Measurements from ENCODE around the gene CDPF1. TPM values are rescaled to one million over a fixed set of nuclear protein-coding genes. Genes with fewer than 3 reads are reported as not detected.

CDPF1 gene, protein sequence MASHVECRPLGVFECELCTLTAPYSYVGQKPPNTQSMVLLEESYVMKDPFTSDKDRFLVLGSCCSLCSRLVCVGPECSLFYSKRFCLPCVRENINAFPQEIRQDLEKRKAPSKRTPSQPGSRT
- total RNA-seq, result 10 to 100 TPM in 3 of 8 experiments, 1 to 10 TPM in 5; 5.1 to 10.4 (median 9.6) TPM

DNA sequence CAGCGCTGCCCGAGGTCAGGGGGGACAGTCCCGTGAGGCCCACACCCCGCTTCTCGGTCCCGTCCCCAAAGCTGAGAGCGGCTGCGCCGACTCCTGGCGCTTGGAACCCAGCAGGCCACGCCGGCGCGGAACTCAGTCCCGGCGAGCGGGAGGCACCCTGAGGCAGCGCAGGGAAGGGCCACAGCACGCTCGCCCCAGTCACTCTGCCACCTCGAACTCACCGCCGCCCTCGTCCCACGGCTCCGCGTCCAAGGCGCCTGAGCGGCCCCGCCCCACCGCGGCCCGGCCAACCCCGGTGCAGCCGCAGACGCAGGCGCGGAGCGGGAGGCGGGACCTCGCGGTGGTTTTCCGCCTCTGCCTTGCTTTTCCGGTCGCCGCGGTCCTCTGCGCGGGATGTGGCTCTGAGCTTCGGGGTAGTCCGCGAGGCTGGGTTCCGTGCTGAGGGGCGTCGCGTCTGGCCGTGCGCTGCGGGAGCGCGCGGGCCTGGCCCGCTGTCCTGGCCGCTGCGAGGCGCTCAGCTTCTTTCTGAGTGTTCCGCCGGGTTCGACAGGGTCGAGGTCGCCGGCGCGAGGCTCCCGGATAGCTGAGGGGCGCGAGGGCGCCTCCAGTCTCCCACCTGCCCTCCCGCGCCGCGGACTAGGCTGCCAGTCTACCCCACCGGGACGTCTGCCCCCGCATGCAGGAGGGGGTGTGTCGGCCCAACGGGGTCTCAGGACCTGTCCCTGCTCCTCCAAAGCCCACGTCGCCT, at the start of gene CDPF1:
Gene CDPF1 (minus strand): TSS at position 259 of the 748 bp plus-strand sequence. CDS start 2,009 bp downstream, outside the sequence.
- in situ Hi-C loops (cut with MboI; ENCODE audit: low pct_unique_long_range_greater_than_20kb in 2 of 9, low sequenced_read_pairs in 9 of 9, unreplicated experiment in 9 of 9), result no loop called here
- WGBS, 10 experiments, result 0 to 20% (median 0%) methylated on average over 2 to 5 of the region's 89 CpGs; no CpG with 5 or more reads in 7 of the 10 experiments

DNA sequence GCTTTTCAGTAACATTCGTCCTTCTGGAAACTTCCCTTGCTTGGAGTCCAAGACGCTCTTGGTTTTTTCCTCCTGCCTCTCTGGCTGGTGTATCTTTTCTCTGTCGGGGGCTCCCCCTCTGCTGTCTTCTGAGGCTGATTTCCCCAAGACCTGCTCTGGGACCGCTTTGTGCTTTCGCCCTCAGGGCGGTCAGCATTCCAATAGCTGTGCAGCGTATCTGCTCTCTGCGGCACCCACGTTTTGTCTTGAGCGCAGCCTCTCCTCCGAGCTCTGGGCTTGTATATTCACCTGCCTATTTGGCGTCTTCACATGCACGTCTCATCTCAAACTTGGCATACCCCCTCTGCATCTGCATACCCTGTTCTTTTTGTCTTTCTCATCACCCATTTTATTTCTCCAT, 49.0 kb upstream of the CDPF1 start:
- 75 to 100% (median 91%) methylated on average over 2 to 12 of the region's 13 CpGs; no CpG with 5 or more reads in 1 of the 10 experiments for WGBS, 10 experiments
- Histone ChIP-seq H3K4me3 (no peak overlapping the region), H3K4me1 (replicated peaks in 1 of 2) (peaks cover 8 to 9% of the 10 kb centered on the region in 2 donors), H3K27ac (no peak overlapping the region)
- in situ Hi-C loops (cut with MboI; ENCODE audit: low pct_unique_long_range_greater_than_20kb in 2 of 9, low sequenced_read_pairs in 9 of 9, unreplicated experiment in 9 of 9), result no loop called here
- ATAC-seq (replicated peaks in 6 of 8), result no peak

More for the DNA sequence above, at the start of gene CDPF1:
- peak; percentile 95 to 97 (median 96) for ATAC-seq (replicated peaks in 6 of 8)
- peak within 1 kb of the TSS; percentile 49 to 71 for H3K27ac ChIP-seq
- H3K4me1 ChIP-seq (replicated peaks in 1 of 2), result peaks cover 7 to 9% of the 10 kb centered on the region in 2 donors
- H3K4me3 ChIP-seq, result peak within 1 kb of the TSS; percentile 50 to 90 (median 83)

DNA sequence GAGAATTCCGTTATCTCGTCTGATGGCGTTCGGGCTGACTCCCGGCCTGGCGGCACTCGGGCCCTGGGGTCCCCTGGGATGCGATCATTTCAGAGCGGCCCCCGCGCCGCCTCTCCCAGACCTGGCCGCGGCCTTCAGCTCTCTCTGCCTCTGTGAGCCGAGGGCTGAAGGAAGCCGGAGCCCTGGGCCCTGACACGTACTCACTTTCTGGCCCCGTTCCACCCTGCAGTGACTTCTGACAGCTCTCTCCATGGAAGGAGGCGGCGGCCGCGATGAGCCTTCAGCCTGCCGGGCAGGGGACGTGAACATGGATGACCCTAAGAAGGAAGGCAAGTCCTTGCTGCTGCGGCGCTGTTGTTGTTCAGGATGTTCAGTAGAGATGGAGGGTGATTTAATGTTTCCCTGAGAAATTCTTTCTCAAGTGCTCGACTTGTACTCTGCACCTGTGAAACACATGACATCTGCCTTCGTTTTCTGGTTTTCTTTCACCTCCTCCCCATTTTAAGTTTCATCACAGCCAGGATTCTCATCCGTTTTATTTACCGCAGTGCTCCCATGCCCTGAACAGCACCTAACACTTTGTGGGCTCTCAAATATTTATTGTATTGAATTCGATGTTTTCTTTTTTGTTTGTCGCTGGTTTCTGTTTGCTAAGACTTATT, 47.2 kb upstream of the CDPF1 start:
- H3K27ac ChIP-seq, result no peak overlapping the region
- WGBS, 10 experiments, result 0 to 38% (median 10%) methylated on average over 1 to 15 of the region's 32 CpGs
- peak overlapping the region; percentile 43 to 79 (median 60) for H3K4me3 ChIP-seq
- peak; percentile 1 to 23 (median 3) for ATAC-seq (replicated peaks in 6 of 8)
- in situ Hi-C loops (cut with MboI; ENCODE audit: low pct_unique_long_range_greater_than_20kb in 2 of 9, low sequenced_read_pairs in 9 of 9, unreplicated experiment in 9 of 9), result no loop called here
- peaks cover 10 to 17% of the 10 kb centered on the region in 2 donors for H3K4me1 ChIP-seq (replicated peaks in 1 of 2)

DNA sequence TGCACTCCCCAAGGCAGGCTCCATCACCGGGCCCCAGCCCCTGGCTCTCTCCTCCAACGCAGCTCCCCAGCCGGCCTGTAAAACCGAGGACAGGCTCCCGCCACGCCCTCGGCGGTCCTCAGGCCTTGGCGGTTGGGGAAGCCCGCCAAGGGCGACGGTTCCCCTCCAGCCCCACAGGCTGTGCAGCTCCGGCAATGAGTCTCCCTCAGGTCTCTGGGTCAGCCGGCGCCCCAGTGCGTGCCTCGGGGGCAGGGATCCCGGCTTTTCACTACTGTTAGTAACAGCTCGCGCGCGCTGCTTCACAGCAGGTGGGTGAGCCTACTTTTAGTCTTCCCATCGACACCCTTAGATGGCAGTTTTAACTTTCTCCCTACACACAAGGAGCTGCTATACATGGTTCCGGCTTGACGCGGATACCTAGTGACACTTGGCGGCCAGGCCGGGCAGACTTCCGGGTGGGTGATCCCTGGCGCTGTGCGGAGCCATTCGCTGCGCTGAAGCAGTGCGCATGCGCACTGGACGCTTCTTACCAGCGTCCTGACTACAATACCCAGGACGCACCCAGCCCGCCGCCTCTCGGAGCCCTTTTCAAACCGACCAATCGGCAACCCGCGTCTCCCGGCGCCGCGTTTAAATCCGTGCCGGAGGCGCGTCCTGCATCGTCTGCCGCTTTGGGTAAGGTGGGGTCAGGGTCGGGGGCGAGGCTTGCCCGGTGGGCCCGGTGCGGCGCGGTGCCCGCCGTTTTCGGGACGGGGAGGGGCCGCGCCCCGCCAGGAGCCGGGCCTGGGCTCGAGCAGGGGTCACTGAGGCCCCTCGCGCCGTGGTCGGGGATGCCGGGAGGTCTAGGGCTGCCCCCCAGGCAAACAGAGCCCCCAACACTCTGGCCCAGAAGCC, 46.4 kb upstream of the CDPF1 start, which contains the start of gene GTSE1:
Gene GTSE1 (plus strand): TSS at position 614 of the 894 bp plus-strand sequence. CDS start 531 bp downstream, outside the sequence.
- Histone ChIP-seq H3K4me3 (peak within 1 kb of the TSS; percentile 43 to 79 (median 60)), H3K4me1 (replicated peaks in 1 of 2) (peaks cover 10 to 17% of the 10 kb centered on the region in 2 donors), H3K27ac (peak within 1 kb of the TSS; percentile 58 to 80)
- ATAC-seq (replicated peaks in 6 of 8), result peak; percentile 92 to 99 (median 98)
- in situ Hi-C loops (cut with MboI; ENCODE audit: low pct_unique_long_range_greater_than_20kb in 2 of 9, low sequenced_read_pairs in 9 of 9, unreplicated experiment in 9 of 9), result no loop called here
- 0 to 10% (median 1%) methylated on average over 2 to 12 of the region's 76 CpGs; no CpG with 5 or more reads in 4 of the 10 experiments for WGBS, 10 experiments

DNA sequence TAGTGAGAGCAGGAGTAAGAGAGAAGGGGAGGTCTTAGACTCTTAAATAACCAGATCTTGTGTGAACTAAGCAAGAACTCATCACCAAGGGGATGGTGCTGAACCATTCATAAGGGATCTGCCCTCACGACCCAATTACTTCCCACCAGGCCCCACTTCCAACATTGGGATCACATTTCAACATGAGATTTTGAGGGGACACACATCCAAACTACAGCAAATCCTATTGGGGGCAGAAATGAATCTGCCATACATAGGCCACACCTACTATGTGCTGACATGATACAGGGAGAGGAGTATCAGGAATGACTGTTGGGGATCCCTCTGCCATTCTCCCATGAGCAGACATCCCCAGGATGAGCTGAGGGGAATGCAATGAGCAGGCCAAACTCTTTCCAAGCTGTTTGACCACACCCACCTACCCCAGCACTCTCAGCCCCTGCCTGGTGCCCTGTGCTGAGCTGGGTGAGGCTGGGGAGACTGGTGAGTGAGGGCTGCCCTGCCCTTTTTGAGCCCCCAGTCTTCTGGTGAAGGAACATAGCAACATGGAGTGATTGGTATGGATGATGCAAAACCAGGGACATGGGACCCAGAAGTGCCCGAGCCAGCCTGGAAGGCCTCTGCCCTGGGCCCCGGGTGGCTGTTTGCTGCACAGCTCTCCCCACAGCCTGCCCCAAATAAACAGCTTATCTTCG, 45.3 kb upstream of the CDPF1 start:
- no peak for ATAC-seq (replicated peaks in 6 of 8)
- 23 to 100% (median 71%) methylated on average over 1 to 2 of the region's 4 CpGs; no CpG with 5 or more reads in 5 of the 10 experiments for WGBS, 10 experiments
- H3K27ac ChIP-seq, result no peak overlapping the region
- peak overlapping the region in 2 of 5 donors; percentile 64 to 79 for H3K4me3 ChIP-seq
- in situ Hi-C loops (cut with MboI; ENCODE audit: low pct_unique_long_range_greater_than_20kb in 2 of 9, low sequenced_read_pairs in 9 of 9, unreplicated experiment in 9 of 9), result no loop called here
- peaks cover 10 to 17% of the 10 kb centered on the region in 2 donors for H3K4me1 ChIP-seq (replicated peaks in 1 of 2)

DNA sequence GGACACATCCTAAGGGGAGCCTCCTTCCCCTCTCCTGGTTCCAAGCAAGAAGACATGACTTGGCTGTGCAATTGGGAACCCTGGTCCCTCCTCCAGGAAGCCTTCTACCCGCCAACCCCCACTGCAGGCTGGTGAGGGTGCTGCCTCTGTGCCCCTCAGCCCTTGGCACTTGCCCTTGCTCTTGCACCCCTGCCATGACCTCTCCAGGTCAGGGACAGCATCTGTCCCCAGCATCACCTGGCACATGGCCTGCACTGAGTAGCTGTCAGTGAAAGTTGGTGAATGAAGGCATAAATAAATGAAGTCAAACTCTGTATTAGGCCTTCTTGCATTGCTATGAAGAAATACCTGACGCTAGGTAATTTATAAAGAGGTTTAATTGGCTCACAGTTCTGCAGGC, 44.7 kb upstream of the CDPF1 start:
- 92 to 100% (median 100%) methylated on average over 1 of the region's 2 CpGs; no CpG with 5 or more reads in 4 of the 10 experiments for WGBS, 10 experiments
- in situ Hi-C loops (cut with MboI; ENCODE audit: low pct_unique_long_range_greater_than_20kb in 2 of 9, low sequenced_read_pairs in 9 of 9, unreplicated experiment in 9 of 9), result no loop called here
- ATAC-seq (replicated peaks in 6 of 8), result no peak

DNA sequence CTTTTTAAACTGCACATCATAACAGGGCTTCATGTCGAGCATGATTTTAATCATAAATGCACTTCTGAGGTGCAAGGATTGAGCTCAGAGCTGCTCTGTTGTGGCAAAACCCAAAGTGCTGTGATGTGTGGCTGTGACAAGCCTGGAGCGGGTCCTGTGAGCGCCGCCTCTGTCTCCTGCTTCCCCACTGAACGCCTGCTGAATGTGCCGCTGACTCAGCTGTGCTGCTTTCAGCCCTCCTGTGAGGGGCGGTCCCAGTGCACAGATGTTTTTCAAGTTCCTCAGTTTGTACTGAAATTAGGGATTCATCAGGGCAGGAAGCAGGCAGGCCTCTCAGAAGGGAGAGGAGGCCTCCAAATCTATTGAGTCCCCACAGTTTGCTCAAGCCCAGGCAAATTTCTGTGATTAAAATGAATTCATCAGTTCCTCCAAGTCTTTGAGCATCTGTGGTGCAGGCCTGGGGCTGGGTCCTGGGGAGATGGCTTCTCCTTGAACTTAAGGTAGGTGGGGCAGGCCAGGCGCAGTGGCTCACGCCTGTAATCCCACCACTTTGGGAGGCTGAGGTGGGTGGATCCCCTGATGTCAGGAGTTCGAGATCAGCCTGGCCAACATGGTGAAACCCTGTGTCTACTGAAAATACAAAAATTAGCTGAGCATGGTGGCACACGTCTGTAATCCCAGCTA, 43.6 kb upstream of the CDPF1 start:
- WGBS, 10 experiments, result 0 to 67% (median 18%) methylated on average over 1 to 6 of the region's 11 CpGs; no CpG with 5 or more reads in 2 of the 10 experiments
- in situ Hi-C loops (cut with MboI; ENCODE audit: low pct_unique_long_range_greater_than_20kb in 2 of 9, low sequenced_read_pairs in 9 of 9, unreplicated experiment in 9 of 9), result no loop called here
- Histone ChIP-seq H3K4me1 (replicated peaks in 1 of 2) (peaks cover 10 to 17% of the 10 kb centered on the region in 2 donors), H3K4me3 (no peak overlapping the region), H3K27ac (no peak overlapping the region)
- ATAC-seq (replicated peaks in 6 of 8), result peak in 5 of 8 experiments; percentile 5 to 54 (median 48)

More for the DNA sequence above, 44.7 kb upstream of the CDPF1 start:
- Histone ChIP-seq H3K4me3 (no peak overlapping the region), H3K4me1 (replicated peaks in 1 of 2) (peaks cover 10 to 17% of the 10 kb centered on the region in 2 donors), H3K27ac (no peak overlapping the region)

DNA sequence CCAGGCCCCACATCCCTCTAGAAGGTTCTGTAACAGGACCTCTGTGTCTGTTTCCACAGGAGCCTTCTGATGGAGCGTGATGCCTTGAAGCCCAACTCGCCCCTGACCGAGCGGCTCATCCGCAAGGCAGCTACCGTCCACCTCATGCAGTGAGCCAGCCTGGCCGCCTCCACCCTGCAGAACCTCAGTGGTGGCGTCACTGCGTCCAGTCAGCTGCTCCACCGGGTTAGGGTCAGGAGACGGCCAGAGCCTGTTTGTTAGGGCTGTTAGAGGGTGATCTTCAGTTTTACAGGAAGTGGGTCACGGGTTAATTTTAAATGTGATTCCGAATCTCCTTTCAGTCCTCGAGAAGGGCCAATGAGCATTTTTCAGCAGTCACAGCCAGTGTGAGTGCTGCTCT, 42.6 kb upstream of the CDPF1 start:
- ATAC-seq (replicated peaks in 6 of 8), result no peak
- WGBS, 10 experiments, result 88 to 100% (median 90%) methylated on average over 1 to 5 of the region's 14 CpGs; no CpG with 5 or more reads in 5 of the 10 experiments
- H3K4me3 ChIP-seq, result no peak overlapping the region
- no peak overlapping the region for H3K27ac ChIP-seq
- in situ Hi-C loops (cut with MboI; ENCODE audit: low pct_unique_long_range_greater_than_20kb in 2 of 9, low sequenced_read_pairs in 9 of 9, unreplicated experiment in 9 of 9), result no loop called here
- H3K4me1 ChIP-seq (replicated peaks in 1 of 2), result peaks cover 10 to 17% of the 10 kb centered on the region in 2 donors

DNA sequence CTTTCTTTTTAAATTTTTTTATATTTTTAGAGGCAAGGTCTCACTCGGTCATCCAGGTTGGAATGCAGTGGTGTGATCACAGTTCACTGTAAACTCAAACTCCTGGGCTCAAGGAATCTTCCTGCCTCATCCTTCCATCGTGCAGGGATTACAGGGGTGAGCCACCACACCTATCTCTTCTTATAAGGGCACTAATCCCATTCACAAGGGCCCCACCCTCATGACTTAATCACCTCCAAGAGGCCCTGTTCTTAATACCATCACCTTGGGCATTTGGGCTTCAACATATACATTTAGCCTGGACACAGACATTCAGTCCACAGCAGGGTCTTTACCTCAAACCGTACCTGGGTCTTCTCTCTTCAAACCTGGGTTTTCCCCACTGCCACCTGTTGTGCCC, 42.1 kb upstream of the CDPF1 start:
- H3K4me3 ChIP-seq, result no peak overlapping the region
- in situ Hi-C loops (cut with MboI; ENCODE audit: low pct_unique_long_range_greater_than_20kb in 2 of 9, low sequenced_read_pairs in 9 of 9, unreplicated experiment in 9 of 9), result no loop called here
- no peak overlapping the region for H3K27ac ChIP-seq
- H3K4me1 ChIP-seq (replicated peaks in 1 of 2), result peaks cover 10 to 17% of the 10 kb centered on the region in 2 donors
- no peak for ATAC-seq (replicated peaks in 6 of 8)
- 74 to 100% (median 100%) methylated on average over 1 to 3 of the region's 3 CpGs; no CpG with 5 or more reads in 1 of the 10 experiments for WGBS, 10 experiments

DNA sequence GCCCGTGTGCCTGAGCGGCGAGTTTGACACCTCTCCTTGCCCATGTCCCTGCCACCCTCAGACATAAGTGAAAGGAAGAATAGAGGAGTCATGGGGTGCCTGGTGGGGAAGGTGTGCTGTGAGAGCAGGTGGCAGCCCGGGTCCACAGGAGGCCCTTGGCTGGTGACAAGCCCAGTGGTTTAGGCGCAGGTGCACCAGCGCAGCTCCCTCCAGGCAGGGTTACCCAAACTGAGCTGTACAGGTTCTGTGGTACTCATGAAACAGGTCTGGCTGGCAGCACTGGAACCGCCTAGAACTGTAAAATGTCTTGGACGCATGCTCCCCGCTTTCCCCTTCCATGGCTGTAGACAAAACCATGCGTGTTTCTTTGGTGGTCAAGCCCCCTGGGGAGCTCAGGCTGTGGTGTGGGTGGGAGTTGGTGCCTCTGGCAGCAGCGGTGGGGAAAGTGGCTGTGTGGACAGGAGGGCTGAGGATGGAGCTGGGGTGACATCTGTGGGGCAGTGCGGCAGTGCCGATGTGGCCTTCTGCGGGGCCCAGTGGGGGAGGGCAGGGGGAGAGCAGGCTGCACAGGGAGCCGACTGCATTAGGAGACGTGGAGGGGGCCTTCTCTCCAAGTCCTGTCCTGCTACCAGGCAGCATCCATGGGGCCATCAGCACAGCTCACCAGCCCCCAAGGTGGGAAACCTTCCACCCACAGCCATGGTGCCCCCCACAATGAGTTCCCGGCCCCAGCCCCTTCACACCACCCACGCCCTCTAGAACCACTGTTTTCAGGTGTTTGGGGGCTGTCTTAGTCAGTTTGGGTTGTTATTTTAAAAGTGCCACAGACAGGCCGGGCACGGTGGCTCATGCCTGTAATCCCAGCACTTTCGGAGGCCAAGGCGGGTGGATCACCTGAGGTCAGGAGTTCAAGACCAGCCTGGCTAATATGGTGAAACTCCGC, 41.0 kb upstream of the CDPF1 start:
- 65 to 100% (median 85%) methylated on average over 2 to 6 of the region's 23 CpGs; no CpG with 5 or more reads in 5 of the 10 experiments for WGBS, 10 experiments
- in situ Hi-C loops (cut with MboI; ENCODE audit: low pct_unique_long_range_greater_than_20kb in 2 of 9, low sequenced_read_pairs in 9 of 9, unreplicated experiment in 9 of 9), result no loop called here

More for the DNA sequence above, 41.0 kb upstream of the CDPF1 start:
- ATAC-seq (replicated peaks in 6 of 8), result no peak
- H3K27ac ChIP-seq, result no peak overlapping the region
- no peak overlapping the region for H3K4me3 ChIP-seq
- peaks cover 10 to 15% of the 10 kb centered on the region in 2 donors for H3K4me1 ChIP-seq (replicated peaks in 1 of 2)
